Hepatocyte (in vitro differentiated cells): ENCODE results near the gene TBC1D2. TPM values are rescaled to one million over a fixed set of nuclear protein-coding genes. Genes with fewer than 3 reads are reported as not detected.

Experiments
- DNase-seq: peaks from one replicate; pipeline ENCODE4 v3.0.0-alpha.2; 2016; ENCODE audit warnings: low spot score
- H2AFZ ChIP-seq: fragments of 200-600 bp; sonication (generic); 2 replicates; pipeline ENCODE4 v1.6.0; 2016; ENCODE audit warnings: antibody characterized with exemption, mild to moderate bottlenecking
- H3K27ac ChIP-seq: fragments of 200-600 bp; sonication (generic); 2 replicates; pipeline ENCODE4 v1.5.1; 2016; ENCODE audit warnings: mild to moderate bottlenecking
- H3K27me3 ChIP-seq: fragments of 200-600 bp; sonication (generic); 2 replicates; pipeline ENCODE4 v1.6.1; 2016
- H3K36me3 ChIP-seq: fragments of 200-600 bp; sonication (generic); replicated peaks from 2 replicates; pipeline ENCODE4 v1.5.1; 2016; ENCODE audit warnings: low read depth; ENCODE audit not compliant: insufficient read depth
- H3K4me1 ChIP-seq: fragments of 200-600 bp; sonication (generic); 2 replicates; pipeline ENCODE4 v1.5.1; 2016; ENCODE audit warnings: mild to moderate bottlenecking, moderate library complexity; ENCODE audit not compliant: insufficient read depth
- H3K4me2 ChIP-seq: fragments of 200-600 bp; sonication (generic); 2 replicates; pipeline ENCODE4 v1.6.0; 2016
- H3K4me3 ChIP-seq: fragments of 200-600 bp; sonication (generic); 2 replicates; pipeline ENCODE4 v1.5.1; 2016; ENCODE audit warnings: mild to moderate bottlenecking
- H3K79me2 ChIP-seq: fragments of 200-600 bp; sonication (generic); 2 replicates; pipeline ENCODE4 v1.6.0; 2017; ENCODE audit warnings: mild to moderate bottlenecking
- H3K9me2 ChIP-seq: fragments of 200-600 bp; sonication (generic); replicated peaks from 2 replicates; pipeline ENCODE4 v1.6.0; 2017; ENCODE audit warnings: mild to moderate bottlenecking; ENCODE audit not compliant: insufficient read depth
- H3K9me3 ChIP-seq: fragments of 200-600 bp; sonication (generic); 2 replicates; pipeline ENCODE4 v1.5.1; 2016; ENCODE audit warnings: low read depth, mild to moderate bottlenecking
- H4K20me1 ChIP-seq: fragments of 200-600 bp; sonication (generic); 2 replicates; pipeline ENCODE4 v1.6.0; 2016; ENCODE audit warnings: mild to moderate bottlenecking; ENCODE audit not compliant: insufficient read depth, poor library complexity, severe bottlenecking
- EZH2 ChIP-seq: fragments of 200-600 bp; sonication (generic); IDR thresholded peaks from 2 replicates; pipeline ENCODE4 v1.6.1; 2016; ENCODE audit warnings: antibody characterized with exemption, mild to moderate bottlenecking, borderline replicate concordance
- EZH2phosphoT487 ChIP-seq: fragments of 200-600 bp; sonication (generic); IDR thresholded peaks from one replicate; pipeline ENCODE4 v1.6.1; 2018; ENCODE audit warnings: antibody characterized with exemption, mild to moderate bottlenecking, low read depth, moderate library complexity; ENCODE audit not compliant: unreplicated experiment, severe bottlenecking
- WGBS: methylation state at CpG from one replicate; pipeline ENCODE4 v1.1.6; 2016; ENCODE audit warnings: low lambda C conversion rate; ENCODE audit errors: missing lambda C conversion rate; 5-methylcytosine and 5-hydroxymethylcytosine counted together
- polyA plus RNA-seq: library from polyadenylated mRNA; unstranded; fragments of >200 nt; fragmentation: Nextera tagmentation; extraction: Ambion mirVana; gene quantifications from 2 replicates; pipeline ENCODE4 v1.2.1, GENCODE V29; 2016
- total RNA-seq: library from RNA; depleted of rRNA; stranded (reverse); fragments of >200 nt; gene quantifications from 2 replicates; pipeline ENCODE4 v1.2.3, GENCODE V29; 2014
- TF ChIP-seq, protein P1 (sequence below): fragments of 200-600 bp; sonication (generic); IDR thresholded peaks from 2 replicates; pipeline ENCODE4 v1.5.1; 2016; ENCODE audit warnings: antibody characterized with exemption, mild to moderate bottlenecking; ENCODE audit not compliant: poor library complexity

TBC1D2 gene, protein sequence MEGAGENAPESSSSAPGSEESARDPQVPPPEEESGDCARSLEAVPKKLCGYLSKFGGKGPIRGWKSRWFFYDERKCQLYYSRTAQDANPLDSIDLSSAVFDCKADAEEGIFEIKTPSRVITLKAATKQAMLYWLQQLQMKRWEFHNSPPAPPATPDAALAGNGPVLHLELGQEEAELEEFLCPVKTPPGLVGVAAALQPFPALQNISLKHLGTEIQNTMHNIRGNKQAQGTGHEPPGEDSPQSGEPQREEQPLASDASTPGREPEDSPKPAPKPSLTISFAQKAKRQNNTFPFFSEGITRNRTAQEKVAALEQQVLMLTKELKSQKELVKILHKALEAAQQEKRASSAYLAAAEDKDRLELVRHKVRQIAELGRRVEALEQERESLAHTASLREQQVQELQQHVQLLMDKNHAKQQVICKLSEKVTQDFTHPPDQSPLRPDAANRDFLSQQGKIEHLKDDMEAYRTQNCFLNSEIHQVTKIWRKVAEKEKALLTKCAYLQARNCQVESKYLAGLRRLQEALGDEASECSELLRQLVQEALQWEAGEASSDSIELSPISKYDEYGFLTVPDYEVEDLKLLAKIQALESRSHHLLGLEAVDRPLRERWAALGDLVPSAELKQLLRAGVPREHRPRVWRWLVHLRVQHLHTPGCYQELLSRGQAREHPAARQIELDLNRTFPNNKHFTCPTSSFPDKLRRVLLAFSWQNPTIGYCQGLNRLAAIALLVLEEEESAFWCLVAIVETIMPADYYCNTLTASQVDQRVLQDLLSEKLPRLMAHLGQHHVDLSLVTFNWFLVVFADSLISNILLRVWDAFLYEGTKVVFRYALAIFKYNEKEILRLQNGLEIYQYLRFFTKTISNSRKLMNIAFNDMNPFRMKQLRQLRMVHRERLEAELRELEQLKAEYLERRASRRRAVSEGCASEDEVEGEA
- total RNA-seq: 20.0 and 26.7 TPM in 2 replicates
- polyA plus RNA-seq: 31.6 and 33.5 TPM in 2 replicates

DNA sequence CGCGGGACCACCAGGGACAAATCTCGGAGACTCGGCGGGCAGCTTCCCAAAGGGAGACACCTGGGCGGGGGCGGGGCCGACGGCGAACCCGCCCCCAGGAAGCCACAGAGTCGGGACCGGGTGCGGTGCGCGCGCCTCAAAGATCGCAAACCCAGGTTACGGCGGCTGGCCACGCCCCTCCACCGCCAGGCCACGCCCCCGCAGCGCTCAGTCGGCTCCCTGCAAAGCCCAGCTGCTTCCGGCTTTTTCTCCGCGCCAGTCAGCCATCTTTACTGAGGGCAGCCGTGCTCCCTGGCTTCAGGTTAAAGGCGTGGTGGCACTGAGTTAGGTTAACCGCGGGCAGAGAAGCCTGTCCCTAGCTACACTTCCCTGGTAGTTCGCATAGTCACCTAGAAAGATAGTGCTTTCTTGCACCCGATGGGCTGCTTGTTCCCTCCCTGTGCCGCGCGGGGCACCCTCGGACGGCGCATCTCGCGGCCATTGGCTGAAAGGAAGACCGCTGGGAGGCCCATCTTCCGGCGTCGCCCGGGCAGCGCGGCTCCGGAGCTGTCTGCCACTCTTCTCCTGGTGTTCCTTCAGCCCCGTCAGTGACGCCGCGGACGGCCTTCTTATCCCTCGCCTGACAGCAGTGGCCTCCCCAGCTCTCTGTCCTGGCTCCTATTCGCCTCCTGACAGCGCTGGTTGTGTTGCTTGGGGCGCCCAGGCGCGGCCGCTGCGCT is at the start of gene TBC1D2:
TBC1D2 (minus strand) TSS at position 72 of the 719 bp plus-strand sequence. CDS start 108 bp downstream, outside the sequence.
- peak; percentile 97 for DNase-seq
- TF ChIP-seq, protein P1, sequence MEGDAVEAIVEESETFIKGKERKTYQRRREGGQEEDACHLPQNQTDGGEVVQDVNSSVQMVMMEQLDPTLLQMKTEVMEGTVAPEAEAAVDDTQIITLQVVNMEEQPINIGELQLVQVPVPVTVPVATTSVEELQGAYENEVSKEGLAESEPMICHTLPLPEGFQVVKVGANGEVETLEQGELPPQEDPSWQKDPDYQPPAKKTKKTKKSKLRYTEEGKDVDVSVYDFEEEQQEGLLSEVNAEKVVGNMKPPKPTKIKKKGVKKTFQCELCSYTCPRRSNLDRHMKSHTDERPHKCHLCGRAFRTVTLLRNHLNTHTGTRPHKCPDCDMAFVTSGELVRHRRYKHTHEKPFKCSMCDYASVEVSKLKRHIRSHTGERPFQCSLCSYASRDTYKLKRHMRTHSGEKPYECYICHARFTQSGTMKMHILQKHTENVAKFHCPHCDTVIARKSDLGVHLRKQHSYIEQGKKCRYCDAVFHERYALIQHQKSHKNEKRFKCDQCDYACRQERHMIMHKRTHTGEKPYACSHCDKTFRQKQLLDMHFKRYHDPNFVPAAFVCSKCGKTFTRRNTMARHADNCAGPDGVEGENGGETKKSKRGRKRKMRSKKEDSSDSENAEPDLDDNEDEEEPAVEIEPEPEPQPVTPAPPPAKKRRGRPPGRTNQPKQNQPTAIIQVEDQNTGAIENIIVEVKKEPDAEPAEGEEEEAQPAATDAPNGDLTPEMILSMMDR: peak; percentile 23
- no peak for TF ChIP-seq EZH2phosphoT487
- Histone ChIP-seq H3K9me3 (no peaks in the 10 kb centered on the region), H3K4me2 (peak within 1 kb of the TSS; percentile 94), H3K36me3 (no peaks in the 10 kb centered on the region), H3K27me3 (no peaks in the 10 kb centered on the region), H2AFZ (peak within 1 kb of the TSS; percentile 96), H3K27ac (peak within 1 kb of the TSS; percentile 95), H3K4me1 (no peaks in the 10 kb centered on the region), H4K20me1 (no peaks in the 10 kb centered on the region), H3K79me2 (peaks cover 25% of the 10 kb centered on the region), H3K9me2 (no peaks in the 10 kb centered on the region), H3K4me3 (peak within 1 kb of the TSS; percentile 77)
- WGBS: under 1% methylated on average over 63 of the region's 64 CpGs

DNA sequence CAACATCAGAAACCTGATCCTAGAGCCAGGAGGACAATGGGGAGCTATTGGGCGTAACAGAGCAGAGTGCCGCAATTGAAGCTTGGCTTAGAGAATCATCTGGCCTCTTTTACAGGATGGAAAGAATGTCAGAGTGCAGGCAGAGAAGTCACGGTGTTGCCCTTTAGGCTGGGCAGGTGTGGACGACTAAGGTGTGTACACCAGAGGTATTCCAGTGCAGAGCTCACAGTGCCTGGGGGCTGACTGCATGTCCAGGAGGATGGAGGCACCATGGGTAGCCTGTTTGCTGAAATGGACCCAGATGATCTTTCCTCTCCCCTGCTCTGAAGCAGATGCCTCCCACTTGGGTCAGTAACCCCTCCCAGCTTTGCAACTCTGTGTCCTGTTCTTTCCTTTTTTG is 48.9 kb upstream of the TBC1D2 start:
- WGBS: 84% methylated on average over 4 of the region's 4 CpGs
- Histone ChIP-seq H3K9me3 (no peaks in the 10 kb centered on the region), H3K4me3 (no peak overlapping the region), H3K9me2 (no peaks in the 10 kb centered on the region), H4K20me1 (no peaks in the 10 kb centered on the region), H3K4me2 (no peak overlapping the region), H2AFZ (no peak overlapping the region), H3K27me3 (no peaks in the 10 kb centered on the region), H3K27ac (no peak overlapping the region), H3K4me1 (no peaks in the 10 kb centered on the region), H3K79me2 (no peaks in the 10 kb centered on the region), H3K36me3 (no peaks in the 10 kb centered on the region)
- DNase-seq: no peak
- TF ChIP-seq, protein P1: no peak
- TF ChIP-seq EZH2 (no peak), EZH2phosphoT487 (no peak)

DNA sequence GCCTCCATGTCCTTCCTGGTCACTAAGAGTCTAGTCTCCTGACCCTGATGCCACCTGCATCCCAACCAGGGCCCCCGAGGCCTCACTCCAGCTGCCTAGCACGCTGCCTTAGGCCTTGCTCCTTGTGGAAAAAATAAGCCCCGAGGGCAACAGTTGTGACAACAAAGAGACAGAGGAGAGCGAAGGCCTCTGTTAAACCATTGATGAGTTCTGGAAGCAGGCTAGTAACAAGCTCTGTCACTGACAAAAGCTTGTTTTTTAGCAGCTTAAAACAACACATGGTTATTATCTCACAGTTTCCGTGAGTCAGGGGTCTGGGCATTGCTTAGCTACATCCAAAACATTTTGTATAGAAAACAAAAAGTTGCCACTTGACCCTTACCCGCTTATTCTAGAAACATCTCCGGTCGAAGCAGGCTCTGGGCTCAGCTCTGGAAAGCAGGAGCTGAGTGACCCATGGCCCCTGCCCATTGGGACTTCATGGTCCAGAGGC is 48.2 kb upstream of the TBC1D2 start:
- Histone ChIP-seq H3K79me2 (no peaks in the 10 kb centered on the region), H3K27ac (no peak overlapping the region), H2AFZ (no peak overlapping the region), H3K36me3 (no peaks in the 10 kb centered on the region), H4K20me1 (no peaks in the 10 kb centered on the region), H3K4me3 (no peak overlapping the region), H3K4me2 (no peak overlapping the region), H3K4me1 (no peaks in the 10 kb centered on the region), H3K9me3 (no peaks in the 10 kb centered on the region), H3K27me3 (no peaks in the 10 kb centered on the region), H3K9me2 (no peaks in the 10 kb centered on the region)
- DNase-seq: no peak
- TF ChIP-seq, protein P1: no peak
- TF ChIP-seq EZH2: no peak
- no peak for TF ChIP-seq EZH2phosphoT487
- 80% methylated on average over 8 of the region's 8 CpGs for WGBS
